22Rv1 (cell line): ENCODE measurements around the gene AOPEP.

Experiments
- H3K27ac ChIP-seq: fragments of 450-650 bp; 2 replicates; pipeline ENCODE4 v1.5.1; 2017
- ZFX ChIP-seq: fragments of 450-650 bp; IDR thresholded peaks from 2 replicates; pipeline ENCODE4 v1.6.1; 2017; ENCODE audit warnings: antibody characterized with exemption, borderline replicate concordance
- TF ChIP-seq, protein P1 (sequence below): fragments of 450-650 bp; IDR thresholded peaks from 2 replicates; pipeline ENCODE4 v1.5.1; 2017; ENCODE audit warnings: mild to moderate bottlenecking

Gene AOPEP

DNA sequence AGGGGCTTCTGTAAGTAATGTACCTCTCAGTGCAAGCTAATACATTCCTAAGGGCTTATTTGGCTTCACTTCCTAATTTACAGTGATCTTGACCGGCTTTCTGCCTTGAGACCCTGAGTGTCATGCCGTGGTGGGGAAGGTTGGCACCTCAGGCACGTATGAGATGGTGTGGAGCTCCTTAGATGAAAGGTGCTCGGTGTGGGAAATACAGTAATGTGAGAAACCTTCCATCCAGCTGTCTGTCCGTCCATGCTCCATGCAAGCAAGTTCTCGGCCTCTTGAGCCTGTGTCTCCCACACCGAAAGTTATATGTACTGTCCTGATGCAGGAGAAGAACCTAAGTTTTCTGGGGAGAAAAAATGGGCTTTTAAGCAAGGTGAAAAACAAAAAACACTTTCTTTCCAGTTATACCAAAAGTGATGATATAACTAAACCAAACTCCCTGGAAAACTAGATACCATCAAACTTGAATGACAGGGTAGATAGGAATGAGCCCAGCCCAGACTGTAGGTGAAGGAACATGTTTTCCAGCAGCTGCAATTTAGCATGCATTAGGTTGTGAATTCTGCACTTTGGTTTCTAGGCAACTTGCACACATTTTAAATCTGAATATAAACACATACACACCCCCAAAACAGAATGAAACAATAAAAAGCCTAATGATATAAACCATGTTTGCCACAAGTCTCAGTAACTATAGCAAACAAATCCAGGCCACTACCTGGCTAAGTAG, 311.5 kb downstream of the AOPEP start:
- TF ChIP-seq, protein P1, sequence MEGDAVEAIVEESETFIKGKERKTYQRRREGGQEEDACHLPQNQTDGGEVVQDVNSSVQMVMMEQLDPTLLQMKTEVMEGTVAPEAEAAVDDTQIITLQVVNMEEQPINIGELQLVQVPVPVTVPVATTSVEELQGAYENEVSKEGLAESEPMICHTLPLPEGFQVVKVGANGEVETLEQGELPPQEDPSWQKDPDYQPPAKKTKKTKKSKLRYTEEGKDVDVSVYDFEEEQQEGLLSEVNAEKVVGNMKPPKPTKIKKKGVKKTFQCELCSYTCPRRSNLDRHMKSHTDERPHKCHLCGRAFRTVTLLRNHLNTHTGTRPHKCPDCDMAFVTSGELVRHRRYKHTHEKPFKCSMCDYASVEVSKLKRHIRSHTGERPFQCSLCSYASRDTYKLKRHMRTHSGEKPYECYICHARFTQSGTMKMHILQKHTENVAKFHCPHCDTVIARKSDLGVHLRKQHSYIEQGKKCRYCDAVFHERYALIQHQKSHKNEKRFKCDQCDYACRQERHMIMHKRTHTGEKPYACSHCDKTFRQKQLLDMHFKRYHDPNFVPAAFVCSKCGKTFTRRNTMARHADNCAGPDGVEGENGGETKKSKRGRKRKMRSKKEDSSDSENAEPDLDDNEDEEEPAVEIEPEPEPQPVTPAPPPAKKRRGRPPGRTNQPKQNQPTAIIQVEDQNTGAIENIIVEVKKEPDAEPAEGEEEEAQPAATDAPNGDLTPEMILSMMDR: no peak
- TF ChIP-seq ZFX: no peak
- H3K27ac ChIP-seq: no peak overlapping the region

DNA sequence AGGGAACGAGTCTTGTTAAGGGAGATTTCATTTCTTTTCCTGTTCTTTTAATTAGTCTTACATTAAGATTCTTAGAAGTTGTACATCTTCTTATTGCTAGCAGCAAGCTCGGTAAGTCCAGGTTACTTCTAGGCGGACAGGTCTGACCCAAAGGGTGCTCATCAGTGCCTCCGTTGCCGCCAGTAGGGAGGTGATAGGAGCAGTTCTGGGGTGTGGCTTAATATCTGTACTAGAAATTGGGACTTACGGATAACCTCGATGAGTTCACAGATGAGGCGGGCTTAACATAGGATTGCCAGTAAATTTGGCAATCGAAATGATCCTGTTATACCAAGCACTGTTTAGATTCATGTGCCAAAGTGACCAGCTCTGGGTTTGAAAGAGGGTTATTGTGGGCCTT, 312.2 kb downstream of the AOPEP start:
- no peak for TF ChIP-seq ZFX
- TF ChIP-seq, protein P1: no peak
- no peak overlapping the region for H3K27ac ChIP-seq

DNA sequence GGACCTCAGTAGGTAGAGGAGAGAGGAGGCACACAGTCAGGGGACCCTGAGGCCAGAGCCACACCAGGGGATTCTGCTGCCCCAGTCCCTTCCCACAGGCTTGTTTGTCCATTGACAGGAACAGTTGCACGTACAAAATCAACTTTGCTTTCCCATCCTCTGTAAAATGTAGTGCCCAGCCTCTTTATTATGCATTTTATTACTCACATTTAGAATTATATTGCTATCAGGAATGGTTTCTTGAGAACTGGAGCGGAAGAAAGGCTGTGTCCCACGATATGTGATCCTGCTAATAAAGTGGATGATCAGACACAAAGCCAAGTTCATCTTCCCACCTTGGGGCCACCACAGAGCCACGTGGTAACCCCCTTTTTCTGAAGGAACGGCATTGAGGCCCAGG, 313.6 kb downstream of the AOPEP start:
- no peak for TF ChIP-seq ZFX
- TF ChIP-seq, protein P1: no peak
- H3K27ac ChIP-seq: peak overlapping the region; percentile 67; the same call in 1 of the 2 replicates

DNA sequence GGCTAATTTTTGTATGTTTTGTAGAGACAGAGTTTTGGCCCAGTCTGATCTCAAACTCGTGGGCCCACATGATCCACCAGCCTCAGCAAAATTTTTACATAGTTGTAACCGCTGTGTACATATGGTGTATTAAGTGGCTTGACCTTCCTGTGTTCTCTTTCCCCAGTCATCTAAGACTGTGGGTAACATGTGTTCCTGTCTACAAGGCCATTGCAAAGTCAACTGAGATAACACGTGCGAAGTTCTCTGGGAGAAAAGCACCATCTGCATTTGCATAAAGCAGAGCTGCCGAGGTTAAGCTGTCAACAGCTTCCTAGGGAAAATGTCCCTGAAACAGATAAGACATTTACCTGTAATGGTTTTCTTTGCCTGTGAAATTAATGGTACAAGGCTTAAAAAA, 317.3 kb downstream of the AOPEP start:
- TF ChIP-seq, protein P1: no peak
- H3K27ac ChIP-seq: no peak overlapping the region

DNA sequence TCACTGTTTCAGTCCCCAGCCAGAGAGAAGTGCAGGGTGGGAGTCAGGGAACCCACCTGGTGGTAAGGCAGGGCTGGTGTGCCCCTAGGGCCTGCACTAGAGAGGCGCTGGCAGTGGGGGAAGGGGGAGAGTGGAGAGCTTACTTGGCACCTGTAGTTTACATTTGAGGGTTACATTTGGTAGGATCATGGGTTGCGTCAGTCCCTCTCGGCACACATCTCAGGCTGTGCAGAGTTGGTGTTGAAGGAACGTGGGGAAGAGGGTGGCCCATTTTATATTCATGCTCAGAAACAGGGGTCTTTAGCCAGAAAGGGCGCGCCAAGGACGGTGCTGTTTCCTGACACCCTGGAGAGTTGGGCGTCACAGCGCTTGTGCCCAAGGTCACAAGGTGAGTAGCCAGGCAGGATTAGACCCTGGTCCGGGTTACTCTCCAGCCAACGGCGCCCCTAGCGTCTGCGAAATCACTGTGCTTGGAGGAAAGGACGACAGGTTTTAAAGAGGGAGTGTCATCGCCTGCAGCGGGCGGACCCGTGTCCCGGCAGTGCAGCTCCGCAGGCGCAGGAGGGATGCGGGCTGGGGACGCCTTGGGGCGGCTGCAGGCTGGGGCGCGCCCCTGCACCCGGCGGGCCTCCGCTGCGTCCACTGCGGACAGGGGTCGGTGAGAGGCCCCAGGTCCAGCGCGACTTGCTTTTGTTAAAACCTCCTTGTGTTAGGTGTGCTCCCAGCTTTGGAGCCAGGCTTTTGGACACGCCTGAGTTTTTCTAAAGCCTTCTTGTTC, 318.4 kb downstream of the AOPEP start:
- no peak overlapping the region for H3K27ac ChIP-seq
- TF ChIP-seq, protein P1: no peak
- no peak for TF ChIP-seq ZFX

DNA sequence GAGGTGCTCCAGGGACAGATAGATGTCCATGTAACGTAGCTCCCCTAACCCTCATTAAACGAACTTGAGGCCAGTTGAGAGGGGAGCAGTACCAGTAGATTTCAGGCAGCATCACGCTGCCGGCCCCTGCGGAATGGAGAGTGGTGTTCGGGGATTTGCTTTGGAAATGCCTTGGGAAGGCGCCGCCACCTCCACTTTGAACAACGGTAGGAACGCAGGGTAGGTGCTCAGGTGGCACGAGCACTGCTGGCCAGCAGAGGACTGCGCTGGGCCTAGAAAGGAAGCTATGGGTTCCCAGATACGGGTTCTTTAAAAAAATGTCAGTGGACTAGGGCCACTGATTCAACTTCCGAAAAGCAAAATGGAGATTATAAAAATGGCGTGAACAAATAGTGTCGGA, 319.3 kb downstream of the AOPEP start:
- no peak for TF ChIP-seq ZFX
- TF ChIP-seq, protein P1: no peak
- H3K27ac ChIP-seq: 0 out of 2 replicates have a peak overlapping the region, but pooled peaks have one; percentile 19

DNA sequence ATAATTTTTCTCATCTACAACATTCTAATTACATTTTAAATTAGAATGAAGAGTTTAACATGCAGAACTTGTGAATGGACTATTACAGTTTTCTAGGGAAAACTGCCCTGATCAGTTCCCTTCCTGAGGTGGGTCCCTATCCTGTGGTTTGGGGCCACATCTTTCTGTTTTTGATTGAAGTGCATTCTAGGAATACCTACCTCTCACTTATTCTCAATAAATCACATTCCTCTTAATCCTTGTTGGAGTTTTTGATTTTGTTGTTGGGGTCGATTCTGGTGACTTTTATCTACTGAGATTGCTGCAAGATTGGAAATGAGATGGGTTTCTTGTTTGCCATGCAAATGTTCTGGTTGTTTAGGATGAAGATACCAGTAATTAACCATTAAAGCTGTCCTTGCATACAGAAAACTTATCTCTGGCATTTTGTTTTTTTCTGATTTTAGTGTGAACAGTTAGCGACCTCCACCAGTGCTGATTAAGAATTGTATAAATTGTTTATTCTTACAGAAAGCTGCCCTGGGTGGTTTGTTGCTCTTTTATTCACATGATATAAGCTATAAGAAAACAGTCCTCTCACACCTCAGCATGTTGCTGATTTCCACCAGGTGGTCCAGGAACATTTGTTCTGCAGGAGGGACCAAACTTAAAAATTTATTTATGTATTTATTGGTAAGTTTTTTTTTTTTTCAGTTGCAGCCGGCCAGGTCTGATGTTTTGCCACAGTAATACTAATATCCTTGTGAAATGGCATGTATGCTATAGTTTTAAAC, 321.1 kb downstream of the AOPEP start:
- TF ChIP-seq, protein P1: no peak
- no peak for TF ChIP-seq ZFX
- H3K27ac ChIP-seq: peak overlapping the region; percentile 75
